HG03575 (cell line): ENCODE results near the gene TXNDC11.

ENCODE experiments used
- ATAC-seq: cut with Tn5 transposase; IDR thresholded peaks from one replicate; pipeline ENCODE4 v1.9.1; 2021; ENCODE audit not compliant: unreplicated experiment, insufficient number of reproducible peaks, low FRiP score; ENCODE audit errors: extremely low read depth

TXNDC11 gene

DNA sequence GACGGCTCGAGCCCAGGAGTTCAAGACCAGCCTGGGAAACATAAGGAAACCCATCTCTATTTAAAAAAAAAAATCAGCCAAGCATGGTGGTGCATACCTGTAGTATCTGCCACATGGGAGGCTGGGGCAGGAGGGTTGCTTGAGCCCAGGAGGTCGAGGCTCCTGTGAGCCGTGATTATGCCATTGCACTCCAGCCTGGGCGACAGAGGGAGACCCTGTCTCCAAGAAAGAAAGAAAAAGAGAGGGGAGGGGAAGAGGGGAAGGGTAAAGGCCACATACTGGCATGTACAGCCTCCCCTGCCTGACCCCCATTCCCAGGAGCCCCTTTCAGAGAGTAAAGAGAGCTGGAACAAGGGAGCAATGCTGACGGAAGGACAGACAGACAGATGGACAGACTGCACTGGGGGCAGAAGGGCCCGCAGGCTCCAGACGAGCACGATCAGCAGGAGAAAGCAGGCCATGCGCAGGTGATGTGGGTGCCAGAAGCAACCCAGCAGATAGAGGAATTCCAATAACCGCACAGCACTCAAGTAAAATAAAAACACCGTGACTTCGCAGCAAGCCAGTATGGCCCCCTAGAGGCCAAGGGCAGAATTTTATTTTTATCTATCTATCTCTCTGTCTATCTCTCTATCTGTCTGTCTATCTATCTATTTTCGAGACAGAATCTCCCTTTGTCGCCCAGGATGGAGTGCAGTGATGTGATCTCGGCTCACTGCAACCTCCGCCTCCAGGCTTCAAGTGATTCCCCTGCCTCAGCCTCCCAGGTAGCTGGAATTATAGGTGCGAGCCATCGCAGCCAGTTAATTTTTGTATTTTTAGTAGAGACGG, 101.5 kb downstream of the TXNDC11 start:
- ATAC-seq = no peak

DNA sequence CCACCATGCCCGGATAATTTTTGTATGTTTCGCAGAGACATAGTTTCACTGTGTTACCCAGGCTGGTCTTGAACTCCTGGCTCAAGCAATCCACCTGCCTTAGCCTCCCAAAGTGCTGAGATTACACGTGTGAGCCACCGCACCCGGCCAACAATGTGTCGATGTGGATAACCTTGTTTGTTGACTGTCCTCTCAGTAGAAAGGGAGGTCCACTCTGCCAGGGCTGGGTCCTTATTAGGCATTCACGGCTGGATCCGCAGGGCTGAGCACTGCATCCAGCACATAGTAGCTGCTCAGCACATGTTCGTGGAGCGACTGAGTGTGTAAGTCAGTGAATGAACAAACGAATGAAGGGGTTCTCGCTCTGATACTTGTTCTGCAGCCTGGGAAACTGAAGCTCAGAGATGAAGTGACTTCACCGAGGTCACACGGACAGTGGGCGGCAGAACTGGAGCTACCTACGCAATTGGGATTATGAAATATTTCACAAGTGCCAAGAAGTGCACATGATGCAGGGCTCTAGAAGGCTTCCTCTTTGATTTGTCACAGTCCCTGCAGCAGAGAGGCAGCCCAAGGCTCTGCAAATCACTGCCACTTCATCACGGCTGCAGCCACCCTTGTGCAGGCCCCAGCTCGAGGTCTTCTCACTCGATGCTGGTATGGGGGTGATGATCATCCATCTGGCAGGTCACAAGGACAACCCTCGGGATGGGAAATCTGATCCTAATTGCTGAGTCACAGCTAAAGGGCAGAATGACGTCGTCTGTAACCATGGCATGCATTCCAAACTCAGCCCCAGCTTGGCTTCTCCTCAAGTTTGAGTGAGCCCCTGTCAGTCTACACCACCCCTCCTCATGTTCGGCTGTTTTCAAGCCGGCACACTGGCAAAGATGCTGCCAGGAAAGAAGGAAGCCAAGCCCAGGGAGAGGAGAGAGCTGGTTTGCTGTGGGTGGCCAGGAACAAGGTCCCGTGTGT, 102.4 kb downstream of the TXNDC11 start:
- no peak for ATAC-seq

DNA sequence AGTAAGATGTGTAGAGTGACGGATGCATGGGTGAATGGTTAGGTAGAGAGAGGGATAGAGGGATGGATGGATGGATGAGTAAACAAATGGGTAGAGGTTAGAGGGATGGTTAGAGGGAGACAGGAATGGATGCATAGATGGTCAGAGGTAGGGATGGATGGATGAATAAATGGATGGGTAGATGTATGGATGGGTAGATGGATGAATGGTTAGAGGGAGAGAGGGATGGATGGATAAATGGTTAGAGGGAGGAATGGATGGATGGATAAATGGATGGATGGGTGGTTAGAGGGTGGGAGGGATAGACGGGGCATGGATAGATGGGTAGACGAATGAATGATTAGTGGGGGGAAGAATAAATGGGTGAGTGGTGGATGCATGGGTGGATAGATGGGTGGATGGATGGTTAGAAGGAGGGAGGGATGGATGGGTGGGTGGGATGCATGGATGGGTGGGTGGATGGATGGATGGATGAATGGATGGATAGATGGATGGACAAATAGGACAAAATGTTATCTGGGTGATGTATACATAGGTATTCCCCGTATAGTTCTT, 103.6 kb downstream of the TXNDC11 start:
- no peak for ATAC-seq

DNA sequence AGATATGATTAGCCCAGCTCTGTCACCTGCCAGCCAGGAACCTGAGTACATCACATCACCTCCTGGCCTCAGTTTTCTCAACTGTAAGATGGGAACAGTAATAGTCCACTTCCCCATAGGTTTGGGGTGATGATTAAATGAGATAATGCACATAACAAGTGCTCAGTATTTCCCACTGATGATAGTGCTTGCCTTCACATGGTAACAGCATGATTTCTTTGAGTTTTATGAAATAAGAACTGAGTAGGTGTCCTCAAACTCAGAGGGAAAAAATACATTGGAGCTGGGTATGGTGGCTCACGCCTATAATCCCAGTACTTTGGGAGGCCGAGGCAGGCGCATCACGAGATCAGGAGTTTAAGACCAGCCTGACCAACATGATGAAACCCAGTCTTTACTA, 104.5 kb downstream of the TXNDC11 start:
- no peak for ATAC-seq

DNA sequence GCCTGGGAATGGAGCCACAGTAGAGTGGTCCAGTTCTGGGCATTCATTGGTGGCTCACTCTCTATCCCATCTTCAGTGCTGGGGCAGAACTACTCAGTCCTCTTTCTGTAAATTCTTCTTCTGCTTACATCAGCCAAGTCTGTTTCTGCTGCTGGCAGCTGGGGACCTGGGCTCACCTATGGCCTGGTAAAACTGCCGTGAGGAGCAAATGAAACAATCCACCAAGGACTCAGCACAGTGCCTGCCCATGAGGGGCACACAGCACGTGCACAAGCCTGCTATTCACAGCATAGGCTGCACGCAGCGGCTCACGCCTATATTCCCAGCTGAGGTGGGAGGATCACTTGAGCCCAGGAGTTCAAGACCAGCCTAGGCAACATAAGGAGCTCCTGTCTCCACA, 105.3 kb downstream of the TXNDC11 start:
- ATAC-seq = no peak

DNA sequence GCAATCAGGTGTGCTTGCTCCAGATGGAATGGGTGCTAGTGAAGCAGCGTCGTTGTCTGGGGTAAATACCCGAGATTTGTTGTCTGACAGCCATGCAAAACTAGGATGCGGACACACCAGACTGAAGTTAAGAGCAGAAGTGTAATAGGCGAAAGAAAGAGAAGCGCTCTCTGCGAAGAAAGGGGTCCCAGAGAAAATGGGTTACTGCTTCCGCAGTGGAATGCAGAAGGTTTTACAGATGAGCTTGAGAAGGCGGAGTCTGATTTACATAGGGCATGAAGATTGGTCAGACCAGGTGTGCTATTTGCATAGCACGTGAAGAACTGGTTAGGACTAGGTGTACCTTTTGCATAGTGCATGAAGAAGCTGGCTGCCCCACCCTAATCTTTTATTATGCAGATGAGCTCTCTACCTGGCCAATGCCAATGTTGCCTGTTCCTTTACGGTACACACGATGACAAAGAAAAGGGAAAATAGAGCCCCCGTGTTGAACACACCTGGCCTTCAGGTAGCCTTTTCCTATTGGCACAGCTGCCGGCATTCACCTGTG, 106.4 kb downstream of the TXNDC11 start:
- no peak for ATAC-seq

DNA sequence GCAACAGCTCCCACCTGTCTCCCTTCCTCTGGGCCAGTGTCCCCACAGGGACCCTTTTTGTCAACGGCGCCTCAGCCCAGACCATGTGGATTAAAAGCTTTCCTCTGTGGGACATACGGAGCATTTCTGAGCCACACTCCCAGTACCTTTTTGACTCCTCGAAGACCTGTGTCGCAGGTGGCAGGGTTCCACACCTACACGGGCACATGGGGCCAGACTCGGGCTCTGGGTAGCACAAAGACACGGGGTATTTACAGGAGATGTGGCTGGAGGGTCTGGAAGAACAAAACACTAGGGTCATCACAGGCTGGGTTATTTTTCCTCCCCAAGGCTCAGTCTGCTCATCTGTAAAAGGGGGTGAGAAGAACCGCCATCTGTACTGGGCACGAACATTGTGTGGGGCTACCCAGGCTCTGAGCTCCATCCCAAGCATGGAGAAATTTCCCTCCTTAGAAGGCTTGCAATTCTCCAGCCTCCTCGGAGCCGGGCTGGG, 106.9 kb downstream of the TXNDC11 start:
- no peak for ATAC-seq

DNA sequence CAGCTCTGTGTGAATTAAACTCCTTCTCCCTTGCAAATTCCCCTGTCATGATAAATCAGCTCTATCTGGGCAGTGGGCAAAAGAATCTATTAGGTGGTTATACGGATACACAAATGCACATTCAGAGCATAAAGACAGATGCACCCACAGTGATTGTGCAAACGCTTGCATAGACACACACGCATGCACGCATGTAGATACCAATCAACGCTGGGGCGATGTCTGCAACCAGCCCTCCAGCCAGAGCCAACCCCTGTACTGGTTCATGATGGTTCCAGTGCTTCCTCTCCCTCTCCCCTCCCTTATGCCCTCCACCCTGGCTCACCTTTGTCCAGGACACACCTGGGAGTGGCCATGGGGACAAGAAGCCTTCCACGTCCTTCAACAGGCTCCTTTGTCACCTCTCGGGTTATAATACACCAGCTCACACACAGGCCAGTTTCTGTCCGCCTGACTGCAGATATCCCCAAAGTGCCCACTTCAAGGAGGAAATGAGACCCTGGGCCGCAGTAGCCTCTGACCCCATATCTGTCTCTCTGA, 107.5 kb downstream of the TXNDC11 start:
- no peak for ATAC-seq

DNA sequence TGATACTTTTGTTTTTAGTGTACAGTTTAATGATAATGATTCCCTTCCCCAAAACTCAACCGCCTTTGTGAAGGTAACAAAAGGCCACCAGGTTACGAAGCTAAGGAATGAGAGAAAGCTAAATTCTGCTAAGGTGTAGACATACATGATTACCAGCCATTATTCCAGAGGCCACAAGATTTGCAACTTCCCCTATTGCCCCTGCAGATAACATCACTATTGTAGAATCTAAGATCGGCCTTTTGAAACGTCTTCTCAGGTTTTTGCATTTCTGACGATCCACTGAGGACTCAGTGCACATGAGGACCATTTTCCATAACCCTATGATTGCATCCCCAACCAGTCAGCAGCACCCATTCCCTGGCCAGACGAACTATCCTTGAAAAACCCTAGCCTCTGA, 108.3 kb downstream of the TXNDC11 start:
- no peak for ATAC-seq

DNA sequence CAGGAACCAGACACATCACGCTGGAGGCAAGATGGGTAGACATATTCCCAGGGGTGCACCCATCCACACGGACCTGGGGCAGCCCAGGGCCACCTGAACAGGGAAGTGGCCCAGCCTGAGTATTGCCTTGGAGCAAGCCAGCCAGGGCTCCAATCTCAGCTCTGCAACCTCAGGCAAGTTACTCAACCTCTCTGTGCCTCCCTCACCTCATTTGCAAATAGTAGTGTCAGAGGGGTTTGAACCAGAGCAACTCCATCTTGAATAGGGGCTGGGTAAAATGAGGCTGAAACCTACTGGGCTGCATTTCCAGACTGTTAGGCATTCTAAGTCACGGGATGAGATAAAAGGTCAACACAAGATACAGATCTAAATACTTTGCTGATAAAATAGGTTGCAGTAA, 109.5 kb downstream of the TXNDC11 start:
- no peak for ATAC-seq

DNA sequence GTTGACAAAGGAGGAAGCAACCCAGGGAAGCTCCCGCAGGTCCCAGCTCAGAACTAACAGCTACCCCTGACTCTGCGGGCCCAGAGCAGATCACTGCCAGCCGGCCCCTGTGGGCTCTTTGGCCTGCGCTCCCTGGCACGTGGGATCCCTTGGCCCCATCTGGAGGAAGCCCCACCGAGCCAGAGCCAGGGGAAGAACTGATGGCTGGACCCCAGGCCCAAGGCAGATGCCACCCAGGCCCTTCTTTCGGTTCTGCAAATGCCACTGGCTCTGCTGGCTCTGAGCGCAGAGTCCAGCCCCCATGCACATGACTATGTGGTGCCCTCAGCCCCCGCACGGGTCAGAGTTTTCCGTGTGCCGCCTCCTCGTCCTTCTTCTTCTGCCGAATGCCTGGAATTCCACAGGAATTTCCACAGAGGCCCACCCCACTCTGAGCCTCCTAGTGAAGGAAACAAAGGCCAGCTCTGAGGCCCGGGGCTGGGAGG, 110.2 kb downstream of the TXNDC11 start:
- ATAC-seq = no peak

DNA sequence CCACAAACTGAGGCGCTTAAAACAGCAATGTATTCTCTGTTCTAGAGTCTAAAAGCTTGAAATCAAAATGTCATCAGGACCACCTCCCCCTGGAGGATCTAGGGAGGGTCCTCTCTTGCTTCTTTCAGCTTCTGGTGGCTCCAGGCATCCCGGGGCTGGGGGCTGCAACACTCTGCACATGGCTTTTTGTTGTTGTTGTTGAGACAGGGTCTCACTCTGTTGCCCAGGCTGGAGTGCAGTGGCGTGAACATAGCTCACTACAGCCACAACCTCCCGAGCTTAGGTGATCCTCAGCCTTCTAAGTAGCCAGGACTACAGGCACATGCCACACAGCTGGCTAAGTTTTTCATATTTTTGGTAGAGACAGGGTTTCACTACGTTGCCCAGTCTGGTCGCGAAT, 111.4 kb downstream of the TXNDC11 start:
- no peak for ATAC-seq

DNA sequence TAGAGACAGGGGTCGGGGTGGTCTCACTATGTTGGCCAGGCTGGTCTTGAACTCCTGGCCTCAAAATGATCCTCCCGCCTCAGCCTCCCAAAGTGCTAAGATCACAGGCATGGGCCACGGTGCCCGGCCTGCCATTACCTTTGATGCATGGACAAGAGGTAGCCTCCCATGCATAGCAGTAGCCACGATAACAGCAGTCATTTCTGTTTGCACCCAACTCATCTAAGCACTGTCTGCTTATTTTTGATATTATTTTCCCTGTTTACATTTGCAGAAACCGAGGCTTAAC, 111.9 kb downstream of the TXNDC11 start:
- ATAC-seq = no peak

DNA sequence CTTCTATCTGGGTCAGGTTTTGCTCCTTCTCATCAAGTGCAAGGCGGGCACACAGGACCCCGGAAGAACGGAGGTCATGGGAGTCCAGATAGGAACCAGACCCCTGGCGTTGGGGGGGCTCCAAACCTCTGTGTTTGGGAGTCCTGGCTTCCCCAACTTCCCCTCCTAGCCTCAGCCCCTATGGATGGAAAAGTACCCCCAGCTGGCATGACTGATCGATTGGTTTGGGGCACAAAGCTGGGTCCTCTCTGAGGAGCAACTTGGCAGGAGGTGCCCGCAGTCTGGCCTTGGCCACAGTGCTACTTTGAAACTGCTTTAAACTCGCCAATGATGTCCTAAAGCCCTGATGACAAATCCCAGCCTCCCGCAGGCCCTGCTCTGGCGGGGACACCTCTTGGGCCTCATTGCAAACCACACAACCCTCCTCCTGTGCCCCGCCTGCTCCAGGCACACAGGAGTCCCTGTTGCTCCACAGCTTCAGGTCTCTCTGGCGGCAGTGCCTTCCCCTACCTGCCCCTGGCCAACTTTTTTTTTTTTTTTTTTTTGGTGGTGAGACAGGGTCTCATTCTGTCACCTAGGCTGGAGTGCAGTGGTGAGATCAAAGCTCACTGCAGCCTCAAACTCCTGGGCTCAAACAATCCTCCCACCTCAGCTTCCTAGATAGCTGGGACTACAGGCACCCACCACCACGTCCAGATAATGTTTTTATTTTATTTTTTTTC, 112.5 kb downstream of the TXNDC11 start:
- ATAC-seq = no peak
